Measurements from ENCODE around the gene FZD1.

Gene FZD1

GRCh38 chr7:91264046-91264923 lies at the start of gene FZD1:
FZD1 (plus strand) TSS chr7:91264433; CDS start chr7:91264881, 448 bp downstream.
- in situ Hi-C loops (cut with HindIII; ENCODE audit: low pct_ligation_motif_present, low sequenced_read_pairs): no loop called here
- Histone ChIP-seq H3K27ac (peak within 1 kb of the TSS; percentile 35), H3K36me3 (replicated peaks) (no peaks in the 10 kb centered on the region), H3K4me3 (ENCODE audit: low read depth, low read length) (peak within 1 kb of the TSS; percentile 81), H3K27me3 (replicated peaks) (no peaks in the 10 kb centered on the region)
- peak; percentile 97 for DNase-seq
- TF ChIP-seq, protein P1, sequence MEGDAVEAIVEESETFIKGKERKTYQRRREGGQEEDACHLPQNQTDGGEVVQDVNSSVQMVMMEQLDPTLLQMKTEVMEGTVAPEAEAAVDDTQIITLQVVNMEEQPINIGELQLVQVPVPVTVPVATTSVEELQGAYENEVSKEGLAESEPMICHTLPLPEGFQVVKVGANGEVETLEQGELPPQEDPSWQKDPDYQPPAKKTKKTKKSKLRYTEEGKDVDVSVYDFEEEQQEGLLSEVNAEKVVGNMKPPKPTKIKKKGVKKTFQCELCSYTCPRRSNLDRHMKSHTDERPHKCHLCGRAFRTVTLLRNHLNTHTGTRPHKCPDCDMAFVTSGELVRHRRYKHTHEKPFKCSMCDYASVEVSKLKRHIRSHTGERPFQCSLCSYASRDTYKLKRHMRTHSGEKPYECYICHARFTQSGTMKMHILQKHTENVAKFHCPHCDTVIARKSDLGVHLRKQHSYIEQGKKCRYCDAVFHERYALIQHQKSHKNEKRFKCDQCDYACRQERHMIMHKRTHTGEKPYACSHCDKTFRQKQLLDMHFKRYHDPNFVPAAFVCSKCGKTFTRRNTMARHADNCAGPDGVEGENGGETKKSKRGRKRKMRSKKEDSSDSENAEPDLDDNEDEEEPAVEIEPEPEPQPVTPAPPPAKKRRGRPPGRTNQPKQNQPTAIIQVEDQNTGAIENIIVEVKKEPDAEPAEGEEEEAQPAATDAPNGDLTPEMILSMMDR (IDR thresholded peaks at IDR 0.05; ENCODE audit: low read depth, low read length, missing control alignments): no peak

GRCh38 chr7:91226411-91226810 lies 37.8 kb upstream of the FZD1 start:
- Histone ChIP-seq H3K27me3 (replicated peaks) (no peaks in the 10 kb centered on the region), H3K36me3 (replicated peaks) (no peaks in the 10 kb centered on the region), H3K4me3 (ENCODE audit: low read depth, low read length) (no peak overlapping the region), H3K27ac (no peak overlapping the region)
- TF ChIP-seq, protein P1 (IDR thresholded peaks at IDR 0.05; ENCODE audit: low read depth, low read length, missing control alignments): no peak
- in situ Hi-C loops (cut with HindIII; ENCODE audit: low pct_ligation_motif_present, low sequenced_read_pairs): no loop called here
- no peak for DNase-seq

DNA sequence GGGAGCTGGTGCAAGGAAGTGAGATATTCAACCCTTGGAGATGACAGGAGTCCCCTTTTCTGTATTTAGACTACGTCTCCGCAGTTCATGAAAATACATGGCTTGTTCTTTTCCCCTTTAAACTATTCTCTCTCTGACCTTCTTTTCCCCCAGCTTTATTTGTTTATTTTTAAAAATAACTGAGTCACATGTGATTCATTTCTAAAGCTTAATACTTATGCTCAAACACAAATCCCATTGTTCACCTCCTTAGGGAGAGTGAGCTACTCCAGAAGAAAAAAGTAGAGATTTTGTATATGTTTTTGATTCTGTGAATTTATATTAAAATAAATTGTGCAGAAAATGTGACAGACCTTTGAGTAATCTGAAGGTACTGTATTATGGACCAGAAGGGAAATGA lies 35.9 kb upstream of the FZD1 start:
- TF ChIP-seq, protein P1 (IDR thresholded peaks at IDR 0.05; ENCODE audit: low read depth, low read length, missing control alignments): no peak
- Histone ChIP-seq H3K27me3 (replicated peaks) (no peaks in the 10 kb centered on the region), H3K36me3 (replicated peaks) (no peaks in the 10 kb centered on the region), H3K27ac (peak overlapping the region; percentile 9), H3K4me3 (ENCODE audit: low read depth, low read length) (no peak overlapping the region)
- in situ Hi-C loops (cut with HindIII; ENCODE audit: low pct_ligation_motif_present, low sequenced_read_pairs): no loop called here
- DNase-seq: no peak

- no peaks in the 10 kb centered on the region for H3K36me3 ChIP-seq (replicated peaks)
- no peak overlapping the region for H3K4me3 ChIP-seq (ENCODE audit: low read depth, low read length)
- no peak for DNase-seq
- TF ChIP-seq, protein P1 (IDR thresholded peaks at IDR 0.05; ENCODE audit: low read depth, low read length, missing control alignments): no peak
- peak overlapping the region; percentile 9 for H3K27ac ChIP-seq
- H3K27me3 ChIP-seq (replicated peaks): no peaks in the 10 kb centered on the region
- in situ Hi-C loops (cut with HindIII; ENCODE audit: low pct_ligation_motif_present, low sequenced_read_pairs): no loop called here
Measured at GRCh38 chr7:91228927-91229558, 35.2 kb upstream of the FZD1 start.

DNA sequence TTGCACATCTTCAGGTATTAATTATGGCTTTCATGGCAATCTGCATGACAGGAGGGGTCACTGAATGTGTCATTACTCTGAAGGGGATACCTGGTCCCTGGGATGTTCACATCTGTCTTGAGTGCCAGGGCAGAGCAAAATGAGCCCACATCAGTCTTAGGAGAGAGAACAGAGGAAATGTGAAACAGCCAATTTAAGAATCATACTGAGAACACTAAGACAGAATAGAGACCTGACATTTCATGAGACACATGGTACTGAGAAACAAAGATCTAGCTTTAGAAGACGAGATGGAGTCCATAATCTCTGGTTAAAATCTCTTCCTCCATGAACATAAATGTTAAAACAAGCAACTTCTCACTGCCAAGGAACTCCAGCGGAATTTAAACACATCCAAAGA lies 34.1 kb upstream of the FZD1 start:
- Histone ChIP-seq H3K27me3 (replicated peaks) (no peaks in the 10 kb centered on the region), H3K36me3 (replicated peaks) (no peaks in the 10 kb centered on the region), H3K27ac (no peak overlapping the region), H3K4me3 (ENCODE audit: low read depth, low read length) (no peak overlapping the region)
- in situ Hi-C loops (cut with HindIII; ENCODE audit: low pct_ligation_motif_present, low sequenced_read_pairs): no loop called here
- no peak for DNase-seq
- TF ChIP-seq, protein P1 (IDR thresholded peaks at IDR 0.05; ENCODE audit: low read depth, low read length, missing control alignments): no peak
